Thyroid gland (tissue), 4 donors: ENCODE data around the gene MCM10.

Experiments
- CTCF ChIP-seq, 6 experiments: fragments of 200-600 bp in 3 of 6; fragments of 450-650 bp in 3 of 6; sonication (generic) in 3 of 6; IDR thresholded peaks; one replicate each; pipeline ENCODE4 v1.5.1; 2016 to 2019; ENCODE audit warnings: antibody characterized with exemption in 6 of 6, mild to moderate bottlenecking in 2 of 6, inconsistent platforms in 1 of 6, moderate library complexity in 1 of 6
- POLR2A ChIP-seq, 2 donors: fragments of 450-650 bp; IDR thresholded peaks; one replicate each; pipeline ENCODE4 v1.6.1; 2017; ENCODE audit warnings: antibody characterized with exemption in 2 of 2, mild to moderate bottlenecking in 2 of 2, moderate library complexity in 1 of 2

- TF ChIP-seq CTCF (IDR thresholded peaks at IDR 0.05) (no peak), POLR2A (IDR thresholded peaks at IDR 0.05) (no peak)
These were observed 51.8 kb downstream of the MCM10 start for GRCh38 chr10:13213163-13213562.
